Thyroid gland (tissue), 4 donors: Measurements from ENCODE around the gene TMEM132D. TPM values are rescaled to one million over a fixed set of nuclear protein-coding genes. Genes with fewer than 3 reads are reported as not detected.

Experiments used
- DNase-seq, 2 donors: peaks; one replicate each; pipeline ENCODE4 v3.0.0-alpha.2; 2019
- H3K27ac ChIP-seq, 3 donors: fragments of 200-600 bp; sonication (generic); 1 replicate in 2 of 3; 2 replicates in 1 of 3; pipeline ENCODE4 v1.5.1; 2016 to 2019; ENCODE audit warnings: mild to moderate bottlenecking in 1 of 3, moderate library complexity in 1 of 3
- H3K27me3 ChIP-seq: fragments of 200-600 bp; sonication (generic); one replicate; pipeline ENCODE4 v1.5.1; 2019
- H3K36me3 ChIP-seq, 2 donors: fragments of 200-600 bp; sonication (generic); one replicate each; pipeline ENCODE4 v1.5.1; 2016 to 2019
- H3K4me1 ChIP-seq, 2 donors: fragments of 200-600 bp; sonication (generic); one replicate each; pipeline ENCODE4 v1.5.1; 2017 to 2019
- H3K4me3 ChIP-seq, 3 donors: fragments of 200-600 bp; sonication (generic); replicated peaks in 1 of 3; 1 replicate in 2 of 3; 2 replicates in 1 of 3; pipeline ENCODE4 v1.5.1; 2016; ENCODE audit warnings: mild to moderate bottlenecking in 1 of 3
- H3K9me3 ChIP-seq: fragments of 200-600 bp; sonication (generic); one replicate; pipeline ENCODE4 v1.5.1; 2017
- CTCF ChIP-seq, 6 experiments: fragments of 200-600 bp in 3 of 6; fragments of 450-650 bp in 3 of 6; sonication (generic) in 3 of 6; IDR thresholded peaks; one replicate each; pipeline ENCODE4 v1.5.1; 2016 to 2019; ENCODE audit warnings: antibody characterized with exemption in 6 of 6, mild to moderate bottlenecking in 2 of 6, inconsistent platforms in 1 of 6, moderate library complexity in 1 of 6
- POLR2A ChIP-seq, 2 donors: fragments of 450-650 bp; IDR thresholded peaks; one replicate each; pipeline ENCODE4 v1.6.1; 2017; ENCODE audit warnings: antibody characterized with exemption in 2 of 2, mild to moderate bottlenecking in 2 of 2, moderate library complexity in 1 of 2
- WGBS, 2 donors: methylation state at CpG; one replicate each; pipeline ENCODE4 v1.1.5; 2017; 5-methylcytosine and 5-hydroxymethylcytosine counted together
- intact Hi-C: fragments of 100-400 bp; cut with DNase I; formaldehyde crosslinking; loops from one replicate; pipeline ENCODE4 v1.15.1; 2023
- total RNA-seq, 4 donors: library from RNA; depleted of rRNA; stranded (reverse); fragments of >200 nt; gene quantifications; one replicate each; pipeline ENCODE4 v1.2.3, GENCODE V29; 2016

Gene TMEM132D
- total RNA-seq, 4 donors from 2014 or later = not detected

DNA sequence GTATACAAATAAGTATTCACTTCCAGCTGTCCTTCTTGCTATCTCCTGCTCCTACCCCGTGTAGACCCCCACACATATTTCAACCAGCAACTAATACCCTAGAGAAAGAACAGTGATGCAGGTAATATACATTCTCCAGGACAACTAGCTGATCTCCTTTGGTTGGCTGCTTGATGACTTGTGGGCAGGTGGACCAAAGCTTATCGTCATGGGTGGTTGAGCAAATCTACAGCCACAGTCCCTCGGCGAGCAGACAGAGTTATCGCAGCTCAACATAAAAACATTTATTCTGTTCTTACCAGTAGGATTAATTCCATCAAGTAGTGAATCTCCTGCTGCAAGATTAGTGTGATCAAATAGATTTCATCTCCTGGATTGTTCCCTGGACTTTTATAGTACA, 314.3 kb downstream of the TMEM132D start:
- intact Hi-C loops = no loop called here
- 47 to 59% methylated on average over 5 of the region's 5 CpGs for WGBS, 2 donors
- no peak overlapping the region for H3K27ac ChIP-seq
- DNase-seq = no peak
- no peaks in the 10 kb centered on the region for H3K9me3 ChIP-seq
- H3K4me1 ChIP-seq = no peaks in the 10 kb centered on the region
- no peak overlapping the region for H3K4me3 ChIP-seq
- H3K36me3 ChIP-seq = no peaks in the 10 kb centered on the region
- no peaks in the 10 kb centered on the region for H3K27me3 ChIP-seq
- TF ChIP-seq POLR2A (IDR thresholded peaks at IDR 0.05) = no peak
- TF ChIP-seq CTCF (IDR thresholded peaks at IDR 0.05) = no peak

- H3K4me1 ChIP-seq = no peaks in the 10 kb centered on the region
- intact Hi-C loops = no loop called here
- WGBS, 2 donors = 93% methylated on average over 4 of the region's 4 CpGs
- no peaks in the 10 kb centered on the region for H3K36me3 ChIP-seq
- H3K9me3 ChIP-seq = no peaks in the 10 kb centered on the region
- no peak for DNase-seq
- no peaks in the 10 kb centered on the region for H3K27me3 ChIP-seq
- TF ChIP-seq CTCF (IDR thresholded peaks at IDR 0.05) (no peak), POLR2A (IDR thresholded peaks at IDR 0.05) (no peak)
- no peak overlapping the region for H3K27ac ChIP-seq
- no peak overlapping the region for H3K4me3 ChIP-seq
Measured at GRCh38 chr12:129588142-129588541, 315.7 kb downstream of the TMEM132D start.

DNA sequence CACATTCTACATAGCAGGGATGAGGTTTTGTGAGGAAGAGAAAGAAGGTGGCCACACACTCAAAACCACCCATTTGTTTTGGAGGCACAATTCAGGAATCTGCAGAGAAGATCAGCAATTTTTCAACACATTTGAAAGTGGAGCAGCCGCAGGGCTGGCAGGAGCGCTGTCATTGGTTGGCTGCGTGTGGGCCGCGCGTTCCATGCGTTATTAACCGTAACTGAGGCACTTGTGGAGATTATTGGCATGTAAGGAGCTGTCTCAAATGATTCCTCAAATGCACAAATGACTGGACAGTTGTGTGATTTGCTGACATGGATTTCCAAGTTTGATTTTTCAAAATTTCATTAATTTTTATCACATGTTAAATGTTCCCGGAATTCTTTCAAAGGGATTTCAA, 318.5 kb downstream of the TMEM132D start:
- WGBS, 2 donors = 95% methylated on average over 9 of the region's 9 CpGs
- H3K27me3 ChIP-seq = no peaks in the 10 kb centered on the region
- no peaks in the 10 kb centered on the region for H3K9me3 ChIP-seq
- H3K27ac ChIP-seq = no peak overlapping the region
- DNase-seq = no peak
- H3K4me1 ChIP-seq = no peaks in the 10 kb centered on the region
- no peak for TF ChIP-seq CTCF (IDR thresholded peaks at IDR 0.05)
- no peak for TF ChIP-seq POLR2A (IDR thresholded peaks at IDR 0.05)
- intact Hi-C loops = no loop called here
- H3K4me3 ChIP-seq = no peak overlapping the region
- no peaks in the 10 kb centered on the region for H3K36me3 ChIP-seq

DNA sequence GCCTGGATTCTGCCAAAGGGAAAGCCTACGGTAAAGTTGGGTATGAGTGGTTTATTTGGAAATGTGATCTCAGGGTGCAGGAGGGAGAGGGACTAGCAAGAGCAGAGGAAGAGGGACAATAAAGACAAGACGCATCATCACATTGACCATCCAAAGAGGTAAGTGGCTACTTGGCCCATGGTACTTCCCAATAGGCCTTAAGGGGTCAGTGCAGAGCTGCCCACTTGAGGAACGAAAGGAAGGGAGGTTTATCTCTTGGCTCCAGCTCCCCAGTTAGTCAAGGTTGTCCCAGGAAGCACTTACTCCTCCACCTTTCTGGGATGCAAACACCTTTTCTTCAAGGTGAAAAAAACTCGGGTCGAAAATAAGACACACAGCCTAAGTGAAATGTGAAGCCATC, 323.9 kb downstream of the TMEM132D start:
- Histone ChIP-seq H3K4me3 (no peak overlapping the region), H3K27me3 (no peaks in the 10 kb centered on the region), H3K27ac (no peak overlapping the region), H3K36me3 (no peaks in the 10 kb centered on the region), H3K4me1 (no peaks in the 10 kb centered on the region), H3K9me3 (no peaks in the 10 kb centered on the region)
- 72 to 77% methylated on average over 5 of the region's 5 CpGs for WGBS, 2 donors
- TF ChIP-seq CTCF (IDR thresholded peaks at IDR 0.05) = no peak
- TF ChIP-seq POLR2A (IDR thresholded peaks at IDR 0.05) = no peak
- intact Hi-C loops = no loop called here
- DNase-seq = no peak

DNA sequence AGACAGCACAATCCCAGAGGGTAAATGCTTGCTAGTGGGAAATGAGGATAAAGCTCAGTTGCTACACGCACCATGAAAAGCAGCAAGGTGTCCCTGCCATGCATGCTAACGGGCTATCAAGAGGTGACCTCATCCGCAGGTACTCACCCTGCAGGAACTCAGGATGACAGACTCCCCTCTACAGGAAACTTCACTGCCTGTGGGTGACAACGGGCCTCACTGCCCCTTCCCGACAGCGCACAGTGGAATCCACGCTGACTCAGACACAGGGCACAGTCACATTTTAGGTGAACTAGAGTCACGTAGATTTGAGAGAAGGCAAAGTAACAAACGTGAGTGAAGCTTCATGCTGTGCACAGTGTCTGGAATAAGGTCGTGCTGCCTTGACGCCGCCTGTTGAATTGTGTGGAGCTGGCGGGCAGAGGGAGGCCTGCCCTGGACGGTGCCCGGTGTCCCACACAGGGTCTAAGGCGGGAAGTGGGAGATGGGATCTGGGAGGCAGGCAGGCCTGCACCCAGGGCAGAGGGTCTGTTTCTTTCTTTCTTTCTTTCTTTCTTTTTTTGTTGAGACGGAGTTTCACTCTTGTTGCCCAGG, 331.8 kb downstream of the TMEM132D start:
- no peak overlapping the region for H3K4me3 ChIP-seq
- no peaks in the 10 kb centered on the region for H3K27me3 ChIP-seq
- no peaks in the 10 kb centered on the region for H3K4me1 ChIP-seq
- no peaks in the 10 kb centered on the region for H3K36me3 ChIP-seq
- WGBS, 2 donors = 71 to 76% methylated on average over 17 of the region's 17 CpGs
- H3K27ac ChIP-seq = no peak overlapping the region
- no peak for DNase-seq
- H3K9me3 ChIP-seq = no peaks in the 10 kb centered on the region
- TF ChIP-seq POLR2A (IDR thresholded peaks at IDR 0.05) (no peak), CTCF (IDR thresholded peaks at IDR 0.05) (no peak)
- intact Hi-C loops = no loop called here
